H1 (cell line): Measurements from ENCODE around the gene HLA-DQA1.

ENCODE experiments used
- CTCF ChIP-seq, 3 experiments: IDR thresholded peaks; 1 replicate in 2 of 3; 2 replicates in 1 of 3; pipeline versions ENCODE4 v1.5.1 to v1.6.1; 2011; ENCODE audit warnings: low read length in 3 of 3, mild to moderate bottlenecking in 3 of 3, inconsistent platforms in 2 of 3, low read depth in 1 of 3, moderate library complexity in 1 of 3; ENCODE audit not compliant: insufficient read depth in 1 of 3; ENCODE audit errors: control extremely low read depth in 1 of 3
- SUZ12 ChIP-seq: fragments of 200-600 bp; sonication (generic); IDR thresholded peaks from 2 replicates; pipeline ENCODE4 v1.6.1; 2012; ENCODE audit warnings: mild to moderate bottlenecking, inconsistent platforms, low read length, moderate library complexity, mixed read lengths

DNA sequence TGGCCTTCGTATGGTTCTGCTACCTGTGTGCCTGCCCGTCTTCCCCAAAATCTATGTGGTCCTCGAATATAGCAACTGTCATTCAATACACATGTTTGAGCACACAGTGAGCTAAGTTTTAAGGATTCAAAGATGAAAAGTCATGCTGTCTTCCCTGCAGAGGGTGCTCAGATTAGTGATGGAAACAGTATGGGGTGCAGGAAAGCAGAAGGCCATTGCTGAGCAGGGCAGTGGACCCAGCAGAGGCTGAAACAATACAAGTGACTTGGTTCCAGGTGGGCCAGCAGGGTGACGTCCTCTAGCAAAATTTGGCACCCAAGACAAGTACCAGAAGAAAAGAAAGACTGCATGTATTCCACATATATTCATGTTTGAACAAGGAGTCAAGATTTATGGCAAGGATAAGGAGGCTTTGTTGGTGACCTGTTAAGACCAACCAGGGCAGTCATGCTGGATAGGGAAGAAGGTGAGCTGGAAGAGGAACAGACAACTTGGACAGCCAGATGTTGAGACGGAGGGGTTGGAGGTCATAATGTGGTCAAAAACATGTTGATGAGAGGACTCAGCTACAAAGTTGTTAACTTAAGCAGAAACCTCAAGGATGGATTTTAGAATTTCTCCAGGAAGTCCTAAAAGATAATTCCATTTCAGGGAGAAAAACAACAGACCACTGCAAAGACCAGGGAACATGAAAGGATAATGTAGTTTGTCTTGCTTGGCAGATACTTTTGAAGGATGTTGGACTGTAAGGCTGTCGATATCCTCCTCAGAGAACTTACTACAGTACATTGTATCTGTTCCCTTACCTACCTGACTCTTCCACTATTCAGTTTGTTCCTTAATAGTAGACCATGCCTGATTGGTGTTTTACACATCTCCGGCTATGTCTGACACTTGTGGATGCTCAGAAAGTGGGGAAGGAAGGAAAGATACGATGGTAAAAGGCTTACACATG lies 2.5 kb downstream of the HLA-DQA1 start:
- TF ChIP-seq CTCF (IDR thresholded peaks at IDR 0.05; ENCODE audit: control extremely low read depth in 1 of 3, insufficient read depth in 1 of 3, low read depth in 1 of 3, low read length in 3 of 3) = no peak
- TF ChIP-seq SUZ12 = no peak
